ENCODE measurements around the gene NCEH1. TPM values are rescaled to one million over a fixed set of nuclear protein-coding genes. Genes with fewer than 3 reads are reported as not detected.
"Not testable (repeated sequence)": the region's sequence is repeated elsewhere in the genome, so short reads cannot be mapped to it uniquely, and the experiment has no call there.

The NCEH1 gene
- total RNA-seq, 1 donor from 2014 or later: 10.0 TPM

DNA sequence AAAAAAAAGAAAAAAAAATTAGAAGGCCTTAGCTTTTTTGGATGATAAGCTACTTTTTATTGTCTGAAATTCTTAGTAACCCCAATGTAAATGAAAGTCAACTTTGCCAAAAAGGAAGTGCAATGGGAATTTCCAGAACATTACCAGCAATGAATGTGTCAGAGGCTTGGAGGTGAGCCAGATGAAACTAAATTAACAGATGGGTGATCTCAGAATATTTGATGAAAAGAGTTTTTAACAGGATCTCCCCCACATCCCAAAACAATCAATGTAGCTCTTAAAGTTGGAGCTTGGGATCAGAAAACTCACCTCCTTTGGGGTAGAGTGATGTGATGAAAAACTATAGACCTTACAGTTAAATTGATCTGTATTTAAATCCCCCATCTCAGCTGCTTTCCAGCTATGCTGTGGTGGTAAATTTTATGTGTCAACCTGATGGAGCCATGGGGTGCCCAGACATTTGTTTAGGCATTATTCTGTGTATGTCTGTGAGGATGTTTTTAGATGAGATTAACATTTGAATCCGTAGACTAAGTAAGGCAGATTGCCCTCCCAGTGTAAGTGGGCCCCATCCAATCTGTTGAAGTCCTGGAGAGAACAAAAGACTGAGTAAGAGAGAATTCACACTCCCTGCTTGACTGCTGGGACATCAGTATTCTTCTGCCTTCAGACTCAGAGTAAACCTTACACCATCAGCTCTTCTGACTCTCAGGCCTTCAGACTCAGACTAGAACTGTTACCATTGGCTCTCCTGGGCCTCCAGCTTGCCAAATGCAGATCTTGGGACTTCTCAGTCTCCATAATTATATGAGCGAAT lies 103.4 kb downstream of the NCEH1 start:
- intact Hi-C loops (cut with micrococcal nuclease): no loop called here
- no peak for DNase-seq (ENCODE audit: low spot score)
- no peaks in the 10 kb centered on the region for H3K27me3 Mint-ChIP-seq (ENCODE audit: low read depth)
- H3K4me1 Mint-ChIP-seq (ENCODE audit: low read depth): peaks cover 13% of the 10 kb centered on the region
- peak overlapping the region; percentile 38 for H3K27ac Mint-ChIP-seq
- peaks cover 18% of the 10 kb centered on the region for H3K9me3 Mint-ChIP-seq
- peaks cover 6% of the 10 kb centered on the region for H3K36me3 Mint-ChIP-seq (ENCODE audit: low read depth)
- H3K4me3 Mint-ChIP-seq (ENCODE audit: low read depth): no peak overlapping the region

DNA sequence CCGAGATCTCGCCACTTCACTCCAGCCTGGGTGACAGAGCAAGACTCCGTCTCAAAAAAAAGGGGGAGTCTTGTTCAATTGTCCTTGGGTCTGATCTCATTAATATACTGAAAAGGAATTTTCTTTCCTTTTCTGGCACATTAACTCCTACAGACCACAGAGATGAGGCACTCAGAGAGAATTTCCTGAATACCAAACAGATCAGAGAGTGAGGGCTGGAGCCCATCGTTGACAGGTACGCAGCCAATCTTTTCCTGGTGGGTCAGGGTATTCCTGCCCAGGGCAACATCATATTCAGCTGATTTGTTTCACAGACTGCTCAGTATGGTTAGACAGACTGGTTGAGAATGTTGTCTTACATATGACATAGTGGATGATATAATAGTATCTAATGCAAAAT lies 104.8 kb downstream of the NCEH1 start:
- H3K36me3 Mint-ChIP-seq (ENCODE audit: low read depth): peaks cover 4% of the 10 kb centered on the region
- intact Hi-C loops (cut with micrococcal nuclease): no loop called here
- no peak for DNase-seq (ENCODE audit: low spot score)
- peaks cover 15% of the 10 kb centered on the region for H3K4me1 Mint-ChIP-seq (ENCODE audit: low read depth)
- peaks cover 4% of the 10 kb centered on the region for H3K27me3 Mint-ChIP-seq (ENCODE audit: low read depth)
- peaks cover 17% of the 10 kb centered on the region for H3K9me3 Mint-ChIP-seq
- no peak overlapping the region for H3K27ac Mint-ChIP-seq
- no peak overlapping the region for H3K4me3 Mint-ChIP-seq (ENCODE audit: low read depth)

DNA sequence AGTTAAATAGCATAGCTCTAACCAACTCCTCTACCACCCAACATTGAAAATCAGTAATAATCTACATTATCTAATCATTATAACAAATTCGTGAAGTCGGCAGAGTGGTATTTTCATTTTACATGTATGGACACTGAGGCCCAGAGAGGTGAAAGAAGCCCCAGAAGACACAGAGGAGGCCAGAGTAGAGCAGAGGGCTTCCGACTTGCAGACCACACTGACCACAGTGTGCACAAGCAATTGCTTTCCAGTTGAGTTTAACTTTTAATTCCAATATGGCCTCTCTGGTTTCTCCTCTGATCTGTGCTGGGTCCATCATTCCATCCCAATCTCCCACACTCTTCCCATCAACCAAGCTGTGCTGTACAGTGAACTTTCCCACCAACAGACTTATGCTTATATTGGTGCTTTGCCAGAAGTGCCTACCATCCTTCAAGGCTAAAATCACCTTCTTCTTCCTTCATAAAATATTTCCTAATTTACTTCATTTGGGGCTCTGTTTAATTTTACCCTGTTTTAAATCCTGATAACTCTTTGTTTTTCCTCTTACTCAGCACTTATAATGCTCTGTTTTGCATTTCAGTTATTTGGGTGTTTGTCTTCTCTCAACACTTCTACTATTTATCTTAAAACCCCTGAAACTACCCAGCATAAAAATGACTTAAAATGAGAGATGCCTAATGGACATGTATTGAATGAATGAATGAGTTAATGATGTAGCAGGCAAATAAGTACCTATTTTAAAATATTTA lies 105.8 kb downstream of the NCEH1 start:
- no peak overlapping the region for H3K27ac Mint-ChIP-seq
- no peaks in the 10 kb centered on the region for H3K36me3 Mint-ChIP-seq (ENCODE audit: low read depth)
- peaks cover 15% of the 10 kb centered on the region for H3K4me1 Mint-ChIP-seq (ENCODE audit: low read depth)
- DNase-seq (ENCODE audit: low spot score): no peak
- H3K27me3 Mint-ChIP-seq (ENCODE audit: low read depth): peaks cover 4% of the 10 kb centered on the region
- H3K4me3 Mint-ChIP-seq (ENCODE audit: low read depth): no peak overlapping the region
- H3K9me3 Mint-ChIP-seq: peaks cover 8% of the 10 kb centered on the region
- intact Hi-C loops (cut with micrococcal nuclease): no loop called here

DNA sequence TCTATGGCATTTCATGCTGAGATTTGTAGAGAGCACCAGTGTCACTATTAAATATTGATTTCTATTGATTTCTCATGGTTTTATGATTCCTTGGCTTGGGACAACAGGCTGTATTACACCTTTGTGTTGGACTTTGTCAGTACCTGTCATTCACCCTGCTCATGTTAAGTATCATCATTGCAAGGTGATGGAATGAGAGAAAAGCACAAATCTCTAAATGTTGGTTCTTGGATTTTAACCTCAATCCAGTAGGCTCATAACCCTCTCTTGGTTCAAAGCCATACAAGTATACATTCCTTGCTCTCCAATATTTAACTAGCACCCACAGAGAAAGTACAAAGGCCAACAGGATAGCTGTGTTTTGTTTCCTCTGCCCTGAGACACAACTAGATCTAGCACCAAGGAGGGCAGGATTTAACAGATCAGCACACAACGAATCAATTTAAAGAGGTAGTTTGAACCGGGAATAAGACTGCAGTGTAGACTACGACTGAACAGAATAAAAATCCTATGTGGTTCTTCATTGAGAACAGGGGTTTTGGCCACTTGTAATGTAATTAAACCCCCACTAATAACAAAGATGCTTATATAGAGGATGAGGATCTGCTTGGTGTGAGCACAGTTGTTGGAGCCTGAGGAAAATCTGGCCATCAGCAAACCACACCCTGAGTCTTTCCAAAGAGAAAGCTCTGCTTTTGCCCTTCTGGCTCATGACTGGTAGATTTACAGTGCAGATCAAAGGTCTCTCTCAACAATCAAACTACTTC lies 109.6 kb downstream of the NCEH1 start:
- DNase-seq (ENCODE audit: low spot score): no peak
- Mint-ChIP-seq H3K36me3 (ENCODE audit: low read depth) (no peaks in the 10 kb centered on the region), H3K4me3 (ENCODE audit: low read depth) (no peak overlapping the region), H3K27ac (no peak overlapping the region), H3K27me3 (ENCODE audit: low read depth) (peaks cover 6% of the 10 kb centered on the region), H3K9me3 (peaks cover 4% of the 10 kb centered on the region), H3K4me1 (ENCODE audit: low read depth) (peaks cover 11% of the 10 kb centered on the region)
- intact Hi-C loops (cut with micrococcal nuclease): no loop called here

DNA sequence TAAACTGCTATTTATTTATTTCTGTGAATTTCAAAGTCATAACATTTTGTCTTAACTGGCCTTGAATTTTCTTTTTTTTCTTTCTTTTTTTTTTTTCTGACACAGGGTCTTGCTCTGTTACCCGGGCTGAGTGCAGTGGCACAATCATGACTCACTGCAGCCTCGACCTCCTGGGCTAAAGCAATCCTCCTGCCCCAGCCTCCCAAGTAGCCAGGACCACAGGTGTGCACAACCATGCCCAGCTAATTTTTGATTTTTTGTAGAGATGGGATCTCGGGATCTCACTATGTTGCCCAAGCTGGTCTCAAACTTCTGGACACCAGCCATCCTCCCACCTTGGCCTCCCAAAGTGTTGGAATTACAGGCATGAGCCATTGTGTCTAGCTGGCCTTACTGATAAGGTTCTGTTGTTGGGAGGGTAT lies 110.2 kb downstream of the NCEH1 start:
- DNase-seq (ENCODE audit: low spot score): no peak
- Mint-ChIP-seq H3K9me3 (peaks cover 4% of the 10 kb centered on the region), H3K4me1 (ENCODE audit: low read depth) (peaks cover 16% of the 10 kb centered on the region), H3K4me3 (ENCODE audit: low read depth) (no peak overlapping the region), H3K27me3 (ENCODE audit: low read depth) (peaks cover 6% of the 10 kb centered on the region), H3K27ac (no peak overlapping the region), H3K36me3 (ENCODE audit: low read depth) (no peaks in the 10 kb centered on the region)
- intact Hi-C loops (cut with micrococcal nuclease): no loop called here

DNA sequence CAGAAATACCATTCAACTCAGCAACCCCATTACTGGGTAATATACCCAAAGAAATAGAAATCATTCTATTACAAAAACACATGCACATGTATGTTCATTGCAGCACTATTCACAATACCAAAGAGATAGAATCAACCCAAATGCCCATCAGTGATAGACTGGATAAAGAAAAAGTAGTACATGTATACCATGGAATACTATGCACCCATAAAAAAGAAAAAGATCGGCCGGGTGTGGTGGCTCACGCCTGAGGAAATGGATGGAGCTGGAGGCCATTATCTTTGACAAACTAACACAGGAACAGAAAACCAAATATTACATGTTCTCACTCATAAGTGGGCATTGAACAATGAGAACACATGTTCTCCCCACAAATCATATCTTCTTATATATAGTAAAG lies 112.0 kb downstream of the NCEH1 start:
- Mint-ChIP-seq H3K36me3 (ENCODE audit: low read depth) (no peaks in the 10 kb centered on the region), H3K4me1 (ENCODE audit: low read depth) (peaks cover 27% of the 10 kb centered on the region), H3K9me3 (peaks cover 4% of the 10 kb centered on the region), H3K27ac (no peak overlapping the region), H3K4me3 (ENCODE audit: low read depth) (no peak overlapping the region), H3K27me3 (ENCODE audit: low read depth) (peaks cover 6% of the 10 kb centered on the region)
- DNase-seq (ENCODE audit: low spot score): no peak
- intact Hi-C loops (cut with micrococcal nuclease): loop anchor here (5.0 to 10.0 kb wide), 2 partner anchors 267 to 464 kb away; no protein-coding TSS in a partner anchor

DNA sequence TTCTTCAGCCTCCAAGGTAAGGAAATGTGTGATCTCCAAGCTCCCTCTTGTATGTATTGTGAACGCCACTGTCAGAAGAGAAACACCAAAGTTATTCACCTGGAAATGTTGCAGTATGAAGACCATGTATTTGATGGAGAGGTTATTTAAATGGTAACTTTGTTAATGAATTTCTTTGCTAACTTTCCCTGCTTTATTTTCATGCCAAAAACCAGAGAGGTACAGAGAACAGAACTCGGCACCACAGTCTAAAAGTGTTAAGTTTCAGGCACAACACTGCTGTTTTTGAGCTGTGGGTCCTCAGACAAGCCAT lies 114.5 kb downstream of the NCEH1 start:
- Mint-ChIP-seq H3K4me3 (ENCODE audit: low read depth) (peak overlapping the region; percentile 77), H3K27me3 (ENCODE audit: low read depth) (peaks cover 2% of the 10 kb centered on the region), H3K4me1 (ENCODE audit: low read depth) (peaks cover 48% of the 10 kb centered on the region), H3K9me3 (peaks cover 5% of the 10 kb centered on the region), H3K36me3 (ENCODE audit: low read depth) (no peaks in the 10 kb centered on the region), H3K27ac (no peak overlapping the region)
- intact Hi-C loops (cut with micrococcal nuclease): loop anchor here (1.0 to 10.0 kb wide), 5 partner anchors 71 to 462 kb away; no protein-coding TSS in a partner anchor
- DNase-seq (ENCODE audit: low spot score): no peak

DNA sequence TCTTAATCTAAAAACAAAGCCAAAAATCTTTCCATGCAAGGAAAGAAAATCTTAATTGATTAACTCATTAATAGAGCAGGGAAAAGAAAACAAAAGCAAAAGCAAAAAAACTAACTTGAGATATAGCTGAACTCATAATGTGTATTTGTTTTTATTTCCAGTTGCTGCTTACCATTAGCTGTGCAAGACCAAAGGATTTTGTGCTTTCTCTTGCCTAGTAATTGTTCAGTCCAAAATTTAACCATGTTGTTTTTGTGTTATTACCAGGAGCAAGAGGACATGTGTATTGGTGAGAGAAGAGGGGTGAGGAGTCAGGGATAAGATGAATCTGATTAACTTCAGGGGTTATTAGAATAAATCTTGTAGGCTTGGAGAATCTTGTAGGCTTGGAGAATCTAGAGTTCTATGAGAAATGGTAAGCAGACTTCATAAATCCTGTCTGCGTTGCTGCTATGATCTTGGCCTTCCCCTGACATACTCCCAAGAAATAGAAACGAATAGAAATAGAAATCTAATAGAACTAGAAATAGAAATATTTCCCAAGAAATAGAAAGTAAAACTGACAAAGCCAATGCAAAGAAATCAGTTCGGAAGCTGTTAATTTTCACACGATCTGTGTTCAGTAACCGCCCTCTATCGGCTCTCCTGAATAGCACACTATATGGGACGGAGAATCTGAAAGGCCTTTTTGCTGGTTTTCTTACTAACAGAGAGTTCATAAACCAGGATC lies 115.0 kb downstream of the NCEH1 start:
- intact Hi-C loops (cut with micrococcal nuclease): loop anchor here (1.0 to 10.0 kb wide), 5 partner anchors 71 to 461 kb away; no protein-coding TSS in a partner anchor
- DNase-seq (ENCODE audit: low spot score): peak; percentile 31
- Mint-ChIP-seq H3K27ac (peak overlapping the region; percentile 66), H3K4me1 (ENCODE audit: low read depth) (peaks cover 54% of the 10 kb centered on the region), H3K27me3 (ENCODE audit: low read depth) (peaks cover 2% of the 10 kb centered on the region), H3K9me3 (peaks cover 10% of the 10 kb centered on the region), H3K36me3 (ENCODE audit: low read depth) (peaks cover 5% of the 10 kb centered on the region), H3K4me3 (ENCODE audit: low read depth) (peak overlapping the region; percentile 77)

DNA sequence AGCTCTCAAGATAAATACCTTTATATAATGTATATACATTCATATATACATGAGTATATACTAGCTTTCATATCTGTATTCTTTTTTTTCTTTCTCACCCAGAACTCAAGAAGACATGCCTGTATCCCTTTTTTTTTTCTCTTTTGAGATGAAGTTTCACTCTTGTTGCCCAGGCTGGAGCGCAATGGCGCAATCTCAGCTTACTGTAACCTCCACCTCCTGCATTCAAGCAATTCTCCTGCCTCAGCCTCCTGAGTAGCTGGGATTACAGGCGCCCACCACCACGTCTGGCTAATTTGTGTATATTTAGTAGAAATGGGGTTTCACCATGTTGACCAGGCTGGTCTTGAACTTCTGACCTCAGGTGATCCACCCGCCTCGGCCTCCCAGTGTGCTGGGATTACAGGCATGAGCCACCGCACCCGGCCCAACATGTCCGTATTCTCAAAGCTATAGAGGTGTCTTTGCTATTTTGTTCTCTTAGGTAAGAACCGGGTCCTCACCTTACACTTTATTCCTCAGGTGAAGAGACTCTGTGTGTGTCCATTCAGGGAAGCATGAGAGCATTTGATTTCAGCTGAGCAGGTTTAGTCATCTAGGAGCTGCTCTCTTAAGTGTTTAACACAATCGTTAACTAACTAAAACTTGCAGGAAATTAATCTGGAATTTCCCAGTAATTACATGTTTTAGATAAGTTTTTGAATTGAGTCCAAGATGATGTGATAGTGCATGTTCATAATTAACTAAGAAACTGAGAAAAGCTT lies 115.8 kb downstream of the NCEH1 start:
- H3K36me3 Mint-ChIP-seq (ENCODE audit: low read depth): peaks cover 13% of the 10 kb centered on the region
- not testable (repeated sequence) for DNase-seq (ENCODE audit: low spot score); H3K27me3 Mint-ChIP-seq (ENCODE audit: low read depth)
- intact Hi-C loops (cut with micrococcal nuclease): loop anchor here (5.0 to 10.0 kb wide), 4 partner anchors 157 to 488 kb away; partner anchors contain the start of gene ECT2
- H3K4me3 Mint-ChIP-seq (ENCODE audit: low read depth): peak overlapping the region; percentile 77
- peaks cover 17% of the 10 kb centered on the region for H3K9me3 Mint-ChIP-seq
- peaks cover 61% of the 10 kb centered on the region for H3K4me1 Mint-ChIP-seq (ENCODE audit: low read depth)
- peak overlapping the region; percentile 1 for H3K27ac Mint-ChIP-seq

DNA sequence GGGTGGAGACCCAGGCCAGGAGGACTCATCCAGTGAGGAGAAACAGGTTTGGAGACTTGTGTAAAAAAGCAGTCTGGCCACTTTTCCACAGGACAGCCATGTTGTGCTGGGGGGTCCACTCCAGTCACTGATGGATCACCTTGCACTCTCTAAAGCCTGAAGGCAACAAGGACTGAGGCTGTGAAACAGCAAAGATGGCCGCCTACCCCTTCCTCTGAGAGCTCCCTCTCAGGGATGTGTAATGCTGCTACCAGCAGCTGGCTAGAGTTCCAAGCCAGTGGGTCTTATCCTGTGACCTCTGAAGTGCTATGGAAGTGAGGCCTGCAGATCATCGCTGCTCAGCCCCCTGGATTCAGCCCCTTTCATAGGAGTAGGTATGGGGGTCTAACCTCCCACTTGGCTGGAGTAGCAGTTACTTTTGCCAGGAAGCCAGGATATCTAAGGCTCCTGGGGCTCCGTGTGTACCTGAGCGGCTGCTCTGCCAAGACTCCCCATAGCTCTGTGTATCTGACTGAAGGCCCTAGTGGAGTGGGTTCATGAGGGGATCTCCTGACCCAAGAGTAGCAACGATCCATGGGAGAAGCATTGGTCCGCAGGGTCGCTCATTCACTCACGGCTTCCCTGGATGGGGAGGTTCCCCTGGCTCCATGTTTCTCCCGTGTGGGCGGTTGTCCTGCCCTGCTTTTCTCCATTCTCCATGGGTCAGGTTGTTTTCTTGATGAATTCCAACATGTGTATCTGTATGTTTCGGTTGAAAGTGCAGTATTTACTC lies 117.8 kb downstream of the NCEH1 start:
- H3K4me1 Mint-ChIP-seq (ENCODE audit: low read depth): peaks cover 73% of the 10 kb centered on the region
- DNase-seq (ENCODE audit: low spot score): no peak
- peak overlapping the region; percentile 34 for H3K27ac Mint-ChIP-seq

More for the DNA sequence above, 117.8 kb downstream of the NCEH1 start:
- H3K36me3 Mint-ChIP-seq (ENCODE audit: low read depth): peaks cover 26% of the 10 kb centered on the region
- intact Hi-C loops (cut with micrococcal nuclease): loop anchor here (1.0 to 10.0 kb wide), 11 partner anchors 11 to 486 kb away; partner anchors contain the start of gene ECT2
- no peaks in the 10 kb centered on the region for H3K27me3 Mint-ChIP-seq (ENCODE audit: low read depth)
- H3K4me3 Mint-ChIP-seq (ENCODE audit: low read depth): no peak overlapping the region
- H3K9me3 Mint-ChIP-seq: peaks cover 26% of the 10 kb centered on the region

Measured in activated T-helper 2 cell treated with anti-CD3 and anti-CD28 coated beads, Interferon-gamma antibody, Interleukin-2, Interleukin-4, amounts not matched to agents 10 μg/mL and 5 μg/mL and 100 μg/mL, durations not matched to agents 14 hours and 24 hours and 36 hours (primary cell).